ENCODE data around the gene DCBLD1.
A peak's percentile ranks its signal among the peaks of the same experiment; 100 is the strongest.

The DCBLD1 gene

DNA sequence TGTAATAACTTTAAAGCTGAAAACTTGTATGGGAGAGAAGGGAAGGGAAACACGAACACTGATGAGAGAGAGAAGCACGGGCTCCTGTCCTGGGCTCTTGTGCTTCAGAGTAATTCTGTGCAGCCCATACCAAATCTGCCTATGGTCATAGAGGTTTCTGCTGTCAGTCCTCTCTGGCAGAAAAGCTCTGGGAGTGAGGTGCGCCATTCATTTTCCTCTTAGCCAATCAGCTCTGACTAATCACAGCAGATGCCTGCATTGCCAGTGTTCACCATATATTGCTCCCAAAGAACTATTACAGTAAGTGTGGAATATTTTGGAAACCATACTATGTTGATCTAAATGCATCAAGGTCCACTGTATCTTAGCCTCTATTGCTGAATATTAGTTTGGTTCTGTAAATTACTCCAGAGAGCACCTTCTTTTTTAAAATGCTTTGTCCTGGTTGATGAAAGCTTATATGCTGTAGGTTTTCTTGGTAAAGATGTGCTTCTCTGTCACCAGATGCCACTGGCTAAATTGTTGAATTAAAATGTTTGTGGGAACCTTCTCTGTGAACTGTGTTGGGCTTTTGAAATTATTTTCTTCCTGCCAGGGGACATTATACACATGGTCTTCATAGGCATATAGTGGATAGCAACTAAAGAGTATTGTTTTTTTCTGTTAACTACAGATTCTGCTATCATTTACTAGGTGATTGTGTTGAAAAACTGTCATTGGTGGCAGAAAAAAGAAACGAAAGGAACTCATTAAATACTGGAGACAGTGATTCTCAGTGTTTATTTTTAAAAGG, 38.3 kb downstream of the DCBLD1 start:
- no peak overlapping the region for H3K4me3 ChIP-seq (replicated peaks in 1 of 2; ENCODE audit: low read depth in 2 of 2, low read length in 2 of 2)
- no peak for DNase-seq (ENCODE audit: low read depth in 2 of 2)
- TF ChIP-seq, protein P1, sequence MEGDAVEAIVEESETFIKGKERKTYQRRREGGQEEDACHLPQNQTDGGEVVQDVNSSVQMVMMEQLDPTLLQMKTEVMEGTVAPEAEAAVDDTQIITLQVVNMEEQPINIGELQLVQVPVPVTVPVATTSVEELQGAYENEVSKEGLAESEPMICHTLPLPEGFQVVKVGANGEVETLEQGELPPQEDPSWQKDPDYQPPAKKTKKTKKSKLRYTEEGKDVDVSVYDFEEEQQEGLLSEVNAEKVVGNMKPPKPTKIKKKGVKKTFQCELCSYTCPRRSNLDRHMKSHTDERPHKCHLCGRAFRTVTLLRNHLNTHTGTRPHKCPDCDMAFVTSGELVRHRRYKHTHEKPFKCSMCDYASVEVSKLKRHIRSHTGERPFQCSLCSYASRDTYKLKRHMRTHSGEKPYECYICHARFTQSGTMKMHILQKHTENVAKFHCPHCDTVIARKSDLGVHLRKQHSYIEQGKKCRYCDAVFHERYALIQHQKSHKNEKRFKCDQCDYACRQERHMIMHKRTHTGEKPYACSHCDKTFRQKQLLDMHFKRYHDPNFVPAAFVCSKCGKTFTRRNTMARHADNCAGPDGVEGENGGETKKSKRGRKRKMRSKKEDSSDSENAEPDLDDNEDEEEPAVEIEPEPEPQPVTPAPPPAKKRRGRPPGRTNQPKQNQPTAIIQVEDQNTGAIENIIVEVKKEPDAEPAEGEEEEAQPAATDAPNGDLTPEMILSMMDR (IDR thresholded peaks at IDR 0.05; ENCODE audit: low read depth, low read length): no peak

DNA sequence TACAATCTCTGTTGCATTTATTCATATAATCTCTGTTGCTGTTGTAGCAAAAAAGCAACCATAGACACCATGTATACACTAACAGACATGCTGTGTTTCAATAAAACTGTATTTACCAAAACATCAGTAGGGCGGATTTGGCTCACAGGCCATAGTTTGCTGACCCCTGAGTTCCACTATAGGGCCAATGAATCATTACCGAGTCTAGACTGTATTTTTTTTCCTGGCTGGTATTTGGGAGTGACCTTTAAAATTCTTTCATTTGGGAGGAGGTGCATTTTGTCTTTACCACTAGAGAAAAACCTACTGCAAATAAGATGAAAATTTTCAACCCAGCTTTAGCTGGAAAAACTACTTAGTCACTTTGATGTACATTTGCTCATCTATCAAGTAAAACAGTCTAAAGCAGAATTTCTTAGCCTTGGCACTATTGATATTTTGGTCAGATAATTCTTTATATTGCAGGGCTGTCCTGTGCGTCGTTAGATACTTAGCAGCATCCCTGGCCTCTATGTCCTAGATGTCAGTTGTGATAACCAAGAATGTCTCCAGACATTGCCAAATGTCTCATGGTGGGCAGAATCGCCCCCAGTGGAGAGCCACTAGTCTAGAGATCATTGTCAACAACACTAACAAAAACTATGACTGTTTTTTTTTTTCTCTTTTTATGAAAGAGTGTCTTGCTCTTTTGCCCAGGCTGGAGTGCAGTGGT, 39.5 kb downstream of the DCBLD1 start:
- DNase-seq (ENCODE audit: low read depth in 2 of 2): peak in 1 of 2 donors; percentile 76
- TF ChIP-seq, protein P1 (IDR thresholded peaks at IDR 0.05; ENCODE audit: low read depth, low read length): no peak
- no peak overlapping the region for H3K4me3 ChIP-seq (replicated peaks in 1 of 2; ENCODE audit: low read depth in 2 of 2, low read length in 2 of 2)

DNA sequence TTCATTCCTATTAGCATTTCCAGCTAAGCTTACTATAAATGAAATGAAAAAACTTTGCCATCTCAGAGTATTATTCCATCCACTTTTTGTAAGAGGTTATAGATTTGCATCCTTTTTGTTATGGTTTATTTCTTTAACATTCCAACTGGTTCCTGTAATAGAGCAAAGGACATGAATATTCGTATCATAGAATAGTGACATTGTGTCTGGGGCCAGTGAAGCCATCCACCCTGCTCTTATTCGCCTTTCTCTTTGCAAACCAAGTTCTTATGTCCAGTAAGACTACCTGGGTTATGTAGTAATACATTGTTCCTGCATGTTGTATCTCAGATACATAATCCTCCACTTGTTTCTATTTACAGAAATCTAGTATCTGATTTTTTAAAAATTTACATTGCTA, 43.1 kb downstream of the DCBLD1 start:
- no peak overlapping the region for H3K4me3 ChIP-seq (replicated peaks in 1 of 2; ENCODE audit: low read depth in 2 of 2, low read length in 2 of 2)
- no peak for DNase-seq (ENCODE audit: low read depth in 2 of 2)
- TF ChIP-seq, protein P1 (IDR thresholded peaks at IDR 0.05; ENCODE audit: low read depth, low read length): no peak

DNA sequence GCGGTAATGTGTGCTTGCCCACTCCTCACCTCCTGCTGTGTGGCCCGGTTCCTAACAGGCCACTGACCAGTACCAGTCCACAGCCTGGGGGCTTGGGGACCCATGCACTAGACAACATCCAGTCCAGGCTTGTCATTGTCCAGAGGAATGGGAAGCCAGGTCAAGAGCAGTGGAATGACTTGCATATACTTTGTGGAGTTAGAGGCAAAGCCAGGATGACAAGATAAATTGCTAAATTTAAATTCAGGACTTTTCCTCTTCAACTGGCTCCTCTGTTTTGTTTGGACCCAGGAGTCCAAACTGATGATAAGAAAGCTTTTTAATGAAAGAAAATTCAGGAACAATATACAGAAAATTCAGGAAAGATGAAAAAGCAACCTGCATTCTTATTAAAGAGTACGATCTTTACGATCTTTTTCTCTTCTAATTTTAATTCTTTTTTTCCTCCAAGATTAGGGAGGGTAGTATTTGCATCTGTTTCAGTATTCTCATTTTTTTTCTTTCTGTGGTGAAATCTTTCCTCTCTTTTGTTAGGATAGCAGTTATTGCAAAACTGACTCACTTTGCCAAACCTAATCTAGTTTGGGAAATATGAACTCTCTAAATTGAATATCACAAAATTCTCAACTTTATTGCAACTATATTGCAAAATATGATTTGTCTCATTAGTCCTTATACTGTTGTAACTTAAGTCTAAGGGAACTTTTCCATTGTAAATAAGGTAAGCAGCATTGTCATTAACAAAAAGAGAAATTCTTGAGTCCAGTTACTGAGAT, 48.2 kb downstream of the DCBLD1 start:
- no peak overlapping the region for H3K4me3 ChIP-seq (replicated peaks in 1 of 2; ENCODE audit: low read depth in 2 of 2, low read length in 2 of 2)
- peak; percentile 36 to 61 for DNase-seq (ENCODE audit: low read depth in 2 of 2)
- TF ChIP-seq, protein P1 (IDR thresholded peaks at IDR 0.05; ENCODE audit: low read depth, low read length): no peak

DNA sequence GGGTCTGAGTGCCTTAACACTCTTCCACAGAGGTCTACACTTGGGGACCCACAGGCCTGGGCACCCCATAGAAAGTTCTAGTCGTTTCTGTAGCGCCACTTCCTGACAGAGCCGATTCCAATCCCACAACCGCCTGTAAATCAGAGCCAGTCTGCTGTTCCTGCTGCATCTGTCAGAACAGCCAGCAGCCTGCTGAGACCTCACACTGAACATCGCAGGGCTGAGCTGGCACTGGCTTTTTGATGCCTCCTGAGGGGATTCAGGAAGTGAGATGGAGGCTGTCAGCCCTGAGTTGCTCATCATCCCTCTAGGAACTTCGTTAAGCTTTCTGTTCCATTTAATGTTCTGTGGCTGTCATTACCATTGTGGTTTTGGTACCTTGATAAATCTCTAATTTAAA, 48.9 kb downstream of the DCBLD1 start:
- no peak overlapping the region for H3K4me3 ChIP-seq (replicated peaks in 1 of 2; ENCODE audit: low read depth in 2 of 2, low read length in 2 of 2)
- TF ChIP-seq, protein P1 (IDR thresholded peaks at IDR 0.05; ENCODE audit: low read depth, low read length): no peak
- DNase-seq (ENCODE audit: low read depth in 2 of 2): peak; percentile 25 to 49

DNA sequence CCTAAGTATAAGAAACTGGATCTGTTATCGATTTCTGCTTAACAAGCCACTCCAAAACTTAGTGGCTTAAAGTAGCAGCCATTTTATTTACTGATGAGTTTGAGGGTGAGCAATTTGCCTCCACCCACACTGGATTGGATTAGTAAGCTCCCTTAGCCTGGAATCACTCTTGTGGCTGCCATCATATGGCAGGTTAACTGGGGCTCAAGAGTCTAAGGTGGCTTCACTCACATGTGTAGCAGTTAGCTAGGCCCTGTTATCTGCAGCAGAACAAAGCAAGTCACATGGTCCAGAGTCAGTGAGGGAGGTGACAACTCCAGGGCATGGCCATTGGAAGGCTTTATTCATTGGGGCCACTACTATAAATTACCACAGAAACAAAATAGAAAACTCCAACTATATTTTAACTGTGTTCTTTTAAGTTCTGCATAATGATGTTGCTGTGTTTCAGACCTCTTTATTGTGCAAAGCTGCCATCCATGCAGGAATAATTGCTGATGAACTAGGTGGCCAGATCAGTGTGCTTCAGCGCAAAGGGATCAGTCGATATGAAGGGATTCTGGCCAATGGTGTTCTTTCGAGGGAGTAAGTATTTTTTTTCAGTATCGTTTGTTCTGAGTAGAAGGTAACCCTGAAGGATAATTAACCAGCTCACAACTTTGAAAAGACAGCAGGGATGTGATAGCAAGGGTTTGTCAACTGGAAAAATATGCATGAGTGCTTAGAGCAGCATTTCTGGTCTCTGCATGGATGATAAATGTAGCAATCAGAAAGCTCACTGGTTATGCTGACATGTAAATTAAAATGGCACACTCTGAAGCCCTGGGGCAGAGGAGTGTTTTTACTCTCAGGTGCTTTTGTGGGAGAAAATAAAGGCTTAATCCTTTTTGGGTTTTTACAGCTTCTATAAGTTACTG, 49.6 kb downstream of the DCBLD1 start:
- TF ChIP-seq, protein P1 (IDR thresholded peaks at IDR 0.05; ENCODE audit: low read depth, low read length): no peak
- no peak for DNase-seq (ENCODE audit: low read depth in 2 of 2)
- no peak overlapping the region for H3K4me3 ChIP-seq (replicated peaks in 1 of 2; ENCODE audit: low read depth in 2 of 2, low read length in 2 of 2)

Measured in cardiac fibroblast (primary cell).